GM10248 (cell line): ENCODE data around the gene WEE2.

Experiments
- CTCF ChIA-PET: fragments of 300-600 bp; sonication (Branson Sonifier 250); formaldehyde crosslinking; extraction: SDS; loops from one replicate; lab custom pipeline; 2021; ENCODE audit warnings: antibody characterized with exemption; lab: Yijun Ruan, JAX
- POLR2A ChIA-PET: fragments of 350-650 bp; sonication (Branson Sonifier 250); formaldehyde crosslinking; extraction: SDS; loops from one replicate; lab custom pipeline; 2020; ENCODE audit warnings: antibody characterized with exemption; lab: Yijun Ruan, JAX
- DNase-seq: peaks from one replicate; pipeline ENCODE4 v3.0.0; 2012; ENCODE audit errors: extremely low spot score
- CTCF ChIP-seq: IDR thresholded peaks from 2 replicates; pipeline ENCODE4 v1.5.1; 2012; ENCODE audit warnings: mild to moderate bottlenecking, low read depth; ENCODE audit errors: extremely low read depth, missing control alignments, control extremely low read depth

WEE2 gene

GRCh38 chr7:141675436-141676215, 32.5 kb upstream of the WEE2 start:
- ChIA-PET CTCF (interaction anchor here (1.5 to 1.7 kb wide), 2 partner anchors 20 to 26 kb away, joined by 6 to 10 read pairs; no protein-coding TSS in a partner anchor), POLR2A (no interaction called here)
- no peak for DNase-seq
- no peak for TF ChIP-seq CTCF

GRCh38 chr7:141676618-141677017, 31.5 kb upstream of the WEE2 start:
- no peak for TF ChIP-seq CTCF
- ChIA-PET CTCF (no interaction called here), POLR2A (no interaction called here)
- no peak for DNase-seq

- ChIA-PET CTCF (interaction anchor here (1.2 to 2.0 kb wide), 4 partner anchors 10 to 24 kb away, joined by 3 to 8 read pairs (median 3); no protein-coding TSS in a partner anchor), POLR2A (no interaction called here)
- DNase-seq = no peak
- no peak for TF ChIP-seq CTCF
These were observed 29.1 kb upstream of the WEE2 start for GRCh38 chr7:141679014-141679413.

- ChIA-PET CTCF (interaction anchor here (0.9 to 1.8 kb wide), 6 partner anchors 8 to 43 kb away, joined by 3 to 6 read pairs (median 5); partner anchors contain the start of gene DENND11), POLR2A (no interaction called here)
- no peak for DNase-seq
- TF ChIP-seq CTCF = no peak
These were observed 22.7 kb upstream of the WEE2 start for GRCh38 chr7:141685285-141686023.

GRCh38 chr7:141686074-141686473, 22.1 kb upstream of the WEE2 start:
- CTCF ChIA-PET = interaction anchor here (0.9 to 1.8 kb wide), 6 partner anchors 8 to 43 kb away, joined by 3 to 6 read pairs (median 5); partner anchors contain the start of gene DENND11

More at GRCh38 chr7:141686074-141686473, 22.1 kb upstream of the WEE2 start:
- no peak for TF ChIP-seq CTCF
- POLR2A ChIA-PET = no interaction called here
- no peak for DNase-seq
